GM10248 (cell line): ENCODE data around the gene KANK2.

Experiments
- CTCF ChIA-PET: fragments of 300-600 bp; sonication (Branson Sonifier 250); formaldehyde crosslinking; extraction: SDS; loops from one replicate; lab custom pipeline; 2021; ENCODE audit warnings: antibody characterized with exemption; lab: Yijun Ruan, JAX
- POLR2A ChIA-PET: fragments of 350-650 bp; sonication (Branson Sonifier 250); formaldehyde crosslinking; extraction: SDS; loops from one replicate; lab custom pipeline; 2020; ENCODE audit warnings: antibody characterized with exemption; lab: Yijun Ruan, JAX
- DNase-seq: peaks from one replicate; pipeline ENCODE4 v3.0.0; 2012; ENCODE audit errors: extremely low spot score
- TF ChIP-seq, protein P1 (sequence below): IDR thresholded peaks from 2 replicates; pipeline ENCODE4 v1.5.1; 2012; ENCODE audit warnings: mild to moderate bottlenecking, low read depth; ENCODE audit errors: extremely low read depth, missing control alignments, control extremely low read depth

The KANK2 gene

DNA sequence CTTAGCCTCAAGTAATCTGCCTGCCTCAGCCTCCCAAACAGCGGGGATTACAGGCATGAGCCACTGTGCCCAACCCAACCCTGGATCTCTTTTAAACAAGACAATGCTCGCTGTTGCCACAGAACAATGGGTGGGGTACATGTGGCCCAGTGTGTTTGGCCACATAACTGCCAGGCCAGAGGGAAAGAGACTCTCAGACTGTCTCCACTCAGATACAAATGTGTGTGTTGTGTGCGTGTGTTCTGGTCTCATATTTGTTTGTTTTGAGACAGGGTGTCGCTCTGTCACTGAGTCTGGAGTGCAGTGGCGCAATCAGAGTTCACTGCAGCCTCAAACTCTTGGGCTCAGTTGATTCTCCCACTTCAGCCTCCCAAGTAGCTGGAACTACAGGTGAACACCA, 82.3 kb downstream of the KANK2 start:
- ChIA-PET POLR2A (no interaction called here), CTCF (interaction anchor here (1.2 to 3.0 kb wide), 2 partner anchors 11 to 15 kb away, joined by 3 to 25 read pairs; no protein-coding TSS in a partner anchor)
- TF ChIP-seq, protein P1, sequence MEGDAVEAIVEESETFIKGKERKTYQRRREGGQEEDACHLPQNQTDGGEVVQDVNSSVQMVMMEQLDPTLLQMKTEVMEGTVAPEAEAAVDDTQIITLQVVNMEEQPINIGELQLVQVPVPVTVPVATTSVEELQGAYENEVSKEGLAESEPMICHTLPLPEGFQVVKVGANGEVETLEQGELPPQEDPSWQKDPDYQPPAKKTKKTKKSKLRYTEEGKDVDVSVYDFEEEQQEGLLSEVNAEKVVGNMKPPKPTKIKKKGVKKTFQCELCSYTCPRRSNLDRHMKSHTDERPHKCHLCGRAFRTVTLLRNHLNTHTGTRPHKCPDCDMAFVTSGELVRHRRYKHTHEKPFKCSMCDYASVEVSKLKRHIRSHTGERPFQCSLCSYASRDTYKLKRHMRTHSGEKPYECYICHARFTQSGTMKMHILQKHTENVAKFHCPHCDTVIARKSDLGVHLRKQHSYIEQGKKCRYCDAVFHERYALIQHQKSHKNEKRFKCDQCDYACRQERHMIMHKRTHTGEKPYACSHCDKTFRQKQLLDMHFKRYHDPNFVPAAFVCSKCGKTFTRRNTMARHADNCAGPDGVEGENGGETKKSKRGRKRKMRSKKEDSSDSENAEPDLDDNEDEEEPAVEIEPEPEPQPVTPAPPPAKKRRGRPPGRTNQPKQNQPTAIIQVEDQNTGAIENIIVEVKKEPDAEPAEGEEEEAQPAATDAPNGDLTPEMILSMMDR, result no peak
- DNase-seq, result no peak
